H4 (cell line): ENCODE data around the gene MAP2K7. TPM values are rescaled to one million over a fixed set of nuclear protein-coding genes. Genes with fewer than 3 reads are reported as not detected.
A peak's percentile ranks its signal among the peaks of the same experiment; 100 is the strongest.
"Not testable (repeated sequence)": the region's sequence is repeated elsewhere in the genome, so short reads cannot be mapped to it uniquely, and the experiment has no call there.

Experiments used
- DNase-seq: peaks from one replicate; pipeline ENCODE4 v3.0.0-alpha.2; 2015; ENCODE audit warnings: low spot score
- total RNA-seq: library from RNA; depleted of rRNA; stranded (reverse); fragments of >200 nt; shearing (Covaris generic); gene quantifications from 2 replicates; pipeline ENCODE4 v1.2.3, GENCODE V29; 2014

Gene MAP2K7
- total RNA-seq, 1 experiment from 2014 or later, result 4.2 TPM

GRCh38 chr19:7930030-7930429, 26.4 kb downstream of the MAP2K7 start:
- not testable (repeated sequence) for DNase-seq

- no peak for DNase-seq
These were observed 27.1 kb downstream of the MAP2K7 start for GRCh38 chr19:7930765-7931164.

- no peak for DNase-seq
These were observed 27.8 kb downstream of the MAP2K7 start for GRCh38 chr19:7931221-7932061.

DNA sequence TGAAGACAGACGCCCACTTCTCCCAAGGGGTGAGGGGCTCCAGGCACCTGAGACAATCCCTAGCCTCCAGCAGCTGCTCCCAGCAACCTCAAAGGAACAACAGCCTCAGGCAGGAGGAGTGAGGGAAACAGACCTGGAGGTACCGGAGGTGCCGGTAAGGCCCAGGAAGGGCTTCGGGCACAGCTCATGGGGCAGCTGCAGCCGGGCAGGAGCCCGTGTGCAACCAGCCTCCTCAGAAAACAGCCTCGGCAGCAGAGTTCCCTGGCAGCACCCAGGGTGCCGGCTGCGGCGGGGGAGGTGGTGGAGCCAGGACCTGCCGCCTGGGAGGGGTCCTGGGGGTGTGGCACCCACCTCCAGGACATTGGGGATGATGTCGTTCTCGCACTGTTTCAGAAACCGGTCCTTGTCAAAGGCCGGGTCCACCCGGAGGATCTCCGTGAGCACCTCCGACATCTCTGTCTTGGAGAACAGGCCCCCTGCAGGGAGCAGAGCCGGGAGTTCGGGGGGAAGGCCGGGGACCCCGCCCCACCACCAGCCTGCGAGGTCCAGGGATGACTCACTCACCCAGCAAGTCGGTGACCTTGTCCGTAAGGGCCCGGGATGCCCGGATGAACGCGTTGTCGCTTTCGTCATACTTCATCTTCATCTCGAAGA, 28.7 kb downstream of the MAP2K7 start:
- no peak for DNase-seq

DNA sequence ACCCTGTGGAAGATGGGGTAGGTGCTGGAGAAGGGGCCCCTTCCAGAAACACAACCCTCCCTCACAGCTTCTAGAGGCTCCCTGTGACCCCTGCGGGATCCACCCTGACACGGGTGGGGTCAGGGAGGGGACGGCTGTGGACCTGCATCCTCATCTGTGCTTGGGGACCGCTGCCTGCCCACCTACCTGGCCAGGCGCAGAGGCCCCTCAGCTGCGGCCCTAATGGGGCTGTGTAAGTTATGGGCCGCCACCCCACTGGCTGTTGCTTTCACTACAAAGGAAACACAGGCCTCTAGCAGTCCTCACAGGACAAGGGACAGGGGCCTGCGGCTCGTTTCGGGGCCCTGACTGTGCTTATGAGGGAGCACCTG, 29.2 kb downstream of the MAP2K7 start:
- DNase-seq, result no peak

- no peak for DNase-seq
These were observed 29.7 kb downstream of the MAP2K7 start for GRCh38 chr19:7933411-7933810.

- DNase-seq, result no peak
These were observed 30.4 kb downstream of the MAP2K7 start for GRCh38 chr19:7933828-7934725.

DNA sequence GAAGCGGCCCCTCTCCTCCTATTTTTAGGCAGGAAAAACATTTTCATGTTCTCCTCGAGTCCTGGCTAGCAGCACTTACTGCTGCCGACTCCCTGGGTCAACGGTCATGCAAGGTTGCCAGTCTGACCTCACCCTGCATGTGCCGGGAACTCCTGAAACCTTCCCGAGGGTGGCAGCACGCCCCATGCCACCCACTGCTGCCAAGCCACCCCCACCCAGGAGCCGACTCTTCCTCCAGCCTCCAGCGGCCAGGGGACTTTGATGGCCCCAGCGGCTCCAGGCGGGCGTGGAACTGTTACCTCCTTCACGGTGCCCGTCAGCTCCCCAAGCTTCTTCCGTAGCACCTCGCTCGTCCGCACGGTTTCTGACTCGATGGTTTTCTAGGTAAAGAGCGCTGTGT, 31.1 kb downstream of the MAP2K7 start:
- DNase-seq, result no peak

DNA sequence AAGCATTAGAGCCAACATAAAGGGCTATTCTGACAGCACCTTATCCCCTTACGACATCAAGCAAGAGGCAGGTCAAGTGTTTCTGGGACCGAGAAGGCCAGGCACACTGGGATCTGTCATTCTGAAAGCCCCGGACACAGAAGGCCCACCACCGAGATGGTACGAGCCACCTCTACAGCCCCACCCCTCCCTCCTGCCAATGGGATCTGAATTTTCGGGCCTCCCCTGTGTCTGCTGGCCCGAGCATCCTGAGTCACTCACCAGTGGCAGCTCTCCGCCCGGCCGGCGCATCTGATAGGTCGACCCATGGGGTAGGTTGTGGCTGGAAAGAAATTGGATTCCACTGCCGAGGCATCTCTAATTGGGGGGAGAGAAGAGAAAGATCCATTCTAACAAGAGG, 37.2 kb downstream of the MAP2K7 start:
- no peak for DNase-seq

DNA sequence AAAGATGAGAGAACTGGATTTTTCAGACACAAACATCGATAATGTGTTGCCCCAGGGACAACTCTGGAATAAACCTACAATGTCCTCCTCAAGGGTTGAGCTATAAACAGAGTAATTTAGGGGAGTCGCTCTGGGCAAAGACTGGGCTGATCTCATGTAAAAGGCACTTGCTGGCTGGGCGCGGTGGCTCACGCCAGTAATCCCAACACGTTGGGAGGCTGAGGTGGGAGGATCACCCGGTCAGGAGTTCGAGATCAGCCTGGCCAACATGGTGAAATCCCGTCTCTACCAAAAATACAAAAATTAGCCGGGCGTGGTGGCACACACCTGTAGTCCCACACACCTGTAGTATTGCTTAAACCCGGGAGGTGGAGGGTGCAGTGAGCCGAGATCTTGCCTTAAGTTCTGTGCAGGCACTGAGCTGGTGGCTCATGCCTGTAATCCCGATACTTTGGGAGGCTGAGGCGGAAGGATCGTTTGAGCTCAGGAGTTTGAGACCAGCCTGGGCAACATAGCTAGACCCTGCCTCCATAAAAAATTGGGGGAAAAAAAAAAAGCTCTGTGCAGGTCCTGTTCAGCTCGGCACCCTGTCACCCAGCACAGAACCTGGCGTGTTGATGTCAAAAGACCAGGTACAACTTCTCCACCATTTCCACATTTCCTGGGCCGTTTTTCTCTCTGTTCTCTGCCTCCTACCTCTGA, 38.4 kb downstream of the MAP2K7 start:
- no peak for DNase-seq

DNA sequence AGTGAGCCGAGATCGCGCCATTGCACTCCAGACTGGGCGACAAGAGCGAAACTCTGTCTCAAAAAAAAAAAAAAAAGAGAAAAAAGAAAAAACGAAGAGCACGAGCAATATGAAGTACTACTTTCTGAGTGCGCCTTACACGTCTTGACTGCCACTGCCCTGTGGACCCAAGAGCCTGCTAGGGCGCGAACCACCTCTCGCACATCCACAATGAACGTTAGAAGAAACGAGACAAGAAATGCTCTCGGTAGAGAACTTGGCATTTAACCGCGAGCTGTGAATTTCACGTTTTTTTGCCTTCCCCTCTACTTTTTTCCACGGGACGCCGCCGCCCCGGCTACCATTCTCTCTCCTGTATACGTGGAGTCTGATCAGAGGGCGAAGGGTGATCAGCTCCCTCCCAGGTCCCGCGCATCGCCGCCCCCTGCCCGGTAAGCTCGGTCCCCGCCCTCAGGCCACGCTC, 39.3 kb downstream of the MAP2K7 start:
- no peak for DNase-seq

DNA sequence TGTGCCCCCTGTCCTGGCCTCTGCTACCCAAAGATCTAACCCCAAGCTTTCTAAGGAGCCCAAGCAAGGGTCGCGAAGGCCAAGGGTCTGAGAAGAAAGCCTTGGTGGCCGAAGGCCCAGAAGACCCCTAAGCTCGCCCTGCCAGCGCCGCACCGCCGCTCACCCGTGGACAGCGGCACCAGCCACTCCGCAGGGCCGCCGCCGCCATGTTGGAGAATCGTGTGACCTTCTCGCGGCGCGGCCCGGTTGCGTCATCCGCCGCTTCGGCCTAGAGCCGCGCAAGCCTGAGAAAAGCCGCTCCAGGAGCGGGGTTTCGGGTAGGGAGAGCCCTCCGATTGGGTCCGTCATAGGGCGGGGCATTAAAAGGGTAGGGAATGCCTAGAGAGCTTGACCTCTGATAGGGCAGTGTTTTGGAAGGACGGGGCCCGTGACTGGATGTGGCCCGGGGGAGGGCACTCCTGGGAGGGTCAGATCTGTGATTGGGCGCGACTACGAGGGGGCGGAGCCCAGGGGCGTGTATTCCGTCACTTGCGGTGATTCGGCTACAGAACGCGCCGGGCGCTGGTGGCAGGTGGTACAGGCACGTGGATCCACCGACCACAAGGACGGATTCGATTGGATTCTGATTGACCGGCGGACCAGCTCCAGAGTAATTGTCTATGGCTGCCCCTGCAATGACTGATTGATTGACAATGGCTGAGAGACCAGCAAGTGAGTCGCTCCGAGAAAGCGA, 39.9 kb downstream of the MAP2K7 start, which contains the start of gene TIMM44:
TIMM44 (minus strand) TSS at position 223 of the 733 bp plus-strand sequence; CDS start at position 208, 15 bp downstream.
- peak; percentile 100 for DNase-seq

- DNase-seq, result peak; percentile 90
These were observed 40.6 kb downstream of the MAP2K7 start for GRCh38 chr19:7944177-7944761.

DNA sequence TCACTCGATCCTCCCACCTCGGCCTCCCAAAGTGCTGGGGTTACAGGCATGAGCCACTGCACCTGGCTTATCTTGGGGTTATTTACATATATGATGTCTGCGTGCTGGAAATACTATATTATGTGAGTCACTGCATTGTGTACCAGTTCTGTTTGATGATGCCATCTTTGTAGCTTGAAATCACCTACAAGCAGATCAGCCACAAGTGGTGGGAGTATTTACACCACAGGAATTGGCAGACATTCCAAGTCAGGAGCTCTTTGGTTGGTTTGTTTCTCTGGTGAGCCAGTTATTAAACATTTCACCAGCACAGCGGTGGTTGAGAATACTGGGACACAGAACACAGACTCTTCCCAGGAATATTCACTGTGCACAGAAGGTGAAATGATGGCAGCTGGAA, 44.3 kb downstream of the MAP2K7 start:
- peak; percentile 55 for DNase-seq

- DNase-seq, result no peak
These were observed 49.4 kb downstream of the MAP2K7 start for GRCh38 chr19:7953060-7953459.

GRCh38 chr19:7953576-7953975, 49.9 kb downstream of the MAP2K7 start:
- DNase-seq, result no peak

GRCh38 chr19:7955696-7956095, 52.0 kb downstream of the MAP2K7 start:
- DNase-seq, result no peak

- no peak for DNase-seq
These were observed 55.5 kb downstream of the MAP2K7 start for GRCh38 chr19:7959211-7959610.

DNA sequence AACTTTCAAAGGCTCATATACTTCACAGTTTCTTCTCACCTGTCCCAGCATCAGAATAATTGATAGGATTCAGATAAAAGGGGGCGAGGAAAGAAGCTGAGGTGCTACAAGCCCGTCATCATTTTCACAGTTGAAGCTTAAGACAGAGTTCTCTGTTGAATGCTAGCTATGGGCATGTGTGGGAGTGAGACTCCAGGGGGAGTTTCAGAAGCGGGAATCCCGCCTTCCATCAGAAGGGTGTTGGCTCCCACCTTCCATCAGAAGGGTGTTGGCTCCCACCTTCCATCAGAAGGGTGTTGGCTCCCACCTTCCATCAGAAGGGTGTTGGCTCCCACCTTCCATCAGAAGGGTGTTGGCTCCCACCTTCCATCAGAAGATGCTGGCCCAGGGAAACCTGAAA, 57.4 kb downstream of the MAP2K7 start:
- DNase-seq, result not testable (repeated sequence)

DNA sequence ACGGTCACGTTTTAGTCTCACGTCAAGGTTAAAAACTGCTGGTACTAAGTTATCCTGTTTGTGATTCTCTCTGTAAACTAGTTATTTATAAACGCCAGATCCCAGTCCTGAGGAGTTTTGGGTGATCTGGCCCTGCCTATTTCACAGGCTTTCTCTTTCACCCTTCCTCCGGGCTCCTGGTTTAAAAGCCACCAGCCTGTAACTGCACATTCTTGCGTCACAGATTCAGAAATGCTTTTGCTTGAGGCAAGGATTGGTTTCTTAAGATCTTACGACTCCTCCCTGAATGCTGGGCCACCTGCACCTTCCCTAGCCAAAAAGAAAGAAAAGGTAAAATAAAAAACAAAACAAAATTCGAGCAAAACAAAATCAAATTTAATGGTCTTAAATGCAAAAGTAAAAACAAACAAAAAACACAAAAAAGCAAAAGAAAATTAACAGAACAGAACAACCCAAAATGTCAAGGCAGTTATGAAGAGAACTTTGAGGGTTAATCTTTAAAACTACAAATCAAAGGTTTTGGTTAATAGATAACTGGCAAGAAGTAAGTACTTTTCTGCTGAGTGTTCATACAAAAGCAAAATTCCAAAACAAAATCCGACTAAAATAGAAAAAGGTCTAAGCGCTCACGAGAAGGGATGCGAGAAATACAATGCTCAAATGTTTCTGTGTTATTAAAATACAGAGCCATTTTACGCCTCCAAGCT, 58.4 kb downstream of the MAP2K7 start:
- no peak for DNase-seq
